Osteoblast (primary cell): ENCODE results near the gene CELF2. TPM values are rescaled to one million over a fixed set of nuclear protein-coding genes. Genes with fewer than 3 reads are reported as not detected.

Experiments used
- DNase-seq: peaks from one replicate; pipeline ENCODE4 v3.0.0; 2011; ENCODE audit warnings: low spot score, mixed read lengths; ENCODE audit not compliant: insufficient read length; ENCODE audit errors: missing footprints
- H2AFZ ChIP-seq: 2 replicates; pipeline ENCODE4 v1.6.0; 2011; ENCODE audit warnings: mild to moderate bottlenecking, low read length
- H3K27ac ChIP-seq: 2 replicates; pipeline ENCODE4 v1.5.1; 2011; ENCODE audit warnings: mild to moderate bottlenecking, low read depth, low read length, moderate library complexity
- H3K27me3 ChIP-seq: 2 replicates; pipeline ENCODE4 v1.6.0; 2012; ENCODE audit warnings: mild to moderate bottlenecking, control low read depth, inconsistent platforms, low read length, moderate library complexity; ENCODE audit not compliant: insufficient read depth
- H3K36me3 ChIP-seq: 2 replicates; pipeline ENCODE4 v1.5.1; 2011; ENCODE audit warnings: mild to moderate bottlenecking, low read length, control low read depth, moderate library complexity; ENCODE audit not compliant: insufficient read depth
- H3K4me1 ChIP-seq: 2 replicates; pipeline ENCODE4 v1.5.1; 2011; ENCODE audit warnings: mild to moderate bottlenecking, low read length, control low read depth, moderate library complexity; ENCODE audit not compliant: insufficient read depth
- H3K4me2 ChIP-seq: 2 replicates; pipeline ENCODE4 v1.6.0; 2011; ENCODE audit warnings: mild to moderate bottlenecking, low read length; ENCODE audit not compliant: insufficient read depth
- H3K4me3 ChIP-seq: fragments of 200-600 bp; sonication (generic); 3 replicates; pipeline ENCODE4 v1.5.1; 2012; ENCODE audit warnings: mild to moderate bottlenecking, low read length, inconsistent platforms; ENCODE audit not compliant: insufficient read depth
- H3K79me2 ChIP-seq: 2 replicates; pipeline ENCODE4 v1.6.0; 2012; ENCODE audit warnings: mild to moderate bottlenecking, low read length, control low read depth, inconsistent platforms; ENCODE audit not compliant: insufficient read depth
- H3K9me3 ChIP-seq: 2 replicates; pipeline ENCODE4 v1.5.1; 2011; ENCODE audit warnings: low read depth, low read length, control low read depth
- H4K20me1 ChIP-seq: 2 replicates; pipeline ENCODE4 v1.6.0; 2012; ENCODE audit warnings: mild to moderate bottlenecking, low read length, control low read depth; ENCODE audit not compliant: insufficient read depth
- CTCF ChIP-seq: IDR thresholded peaks from 2 replicates; pipeline ENCODE4 v1.5.1; 2011; ENCODE audit warnings: mild to moderate bottlenecking, low read depth, low read length, moderate library complexity; ENCODE audit errors: extremely low read depth
- total RNA-seq: library from RNA; depleted of rRNA; stranded (reverse); fragments of >200 nt; gene quantifications from 2 replicates; pipeline ENCODE4 v1.2.3, GENCODE V29; 2012

CELF2 gene
- total RNA-seq, 1 donor, result 7.6 TPM

GRCh38 chr10:11212288-11213085 lies 194.8 kb downstream of the CELF2 start:
- no peak for DNase-seq
- Histone ChIP-seq H3K27me3 (no peaks in the 10 kb centered on the region), H3K9me3 (no peaks in the 10 kb centered on the region), H3K4me1 (no peaks in the 10 kb centered on the region), H3K36me3 (no peaks in the 10 kb centered on the region), H3K4me2 (no peak overlapping the region), H3K27ac (no peak overlapping the region), H2AFZ (no peak overlapping the region), H4K20me1 (no peaks in the 10 kb centered on the region), H3K79me2 (no peaks in the 10 kb centered on the region), H3K4me3 (no peak overlapping the region)
- TF ChIP-seq CTCF, result no peak

GRCh38 chr10:11213137-11213536 lies 195.5 kb downstream of the CELF2 start:
- DNase-seq, result no peak
- Histone ChIP-seq H3K4me2 (no peak overlapping the region), H3K27me3 (no peaks in the 10 kb centered on the region), H3K36me3 (no peaks in the 10 kb centered on the region), H3K27ac (no peak overlapping the region), H4K20me1 (no peaks in the 10 kb centered on the region), H3K9me3 (no peaks in the 10 kb centered on the region), H3K4me3 (no peak overlapping the region), H3K4me1 (no peaks in the 10 kb centered on the region), H2AFZ (no peak overlapping the region), H3K79me2 (no peaks in the 10 kb centered on the region)
- TF ChIP-seq CTCF, result no peak

GRCh38 chr10:11214407-11214806 lies 196.7 kb downstream of the CELF2 start:
- no peak for DNase-seq
- Histone ChIP-seq H3K36me3 (no peaks in the 10 kb centered on the region), H3K4me2 (no peak overlapping the region), H3K4me3 (no peak overlapping the region), H4K20me1 (no peaks in the 10 kb centered on the region), H3K4me1 (no peaks in the 10 kb centered on the region), H3K27me3 (no peaks in the 10 kb centered on the region), H3K27ac (no peak overlapping the region), H3K79me2 (no peaks in the 10 kb centered on the region), H3K9me3 (no peaks in the 10 kb centered on the region), H2AFZ (no peak overlapping the region)
- no peak for TF ChIP-seq CTCF

GRCh38 chr10:11215471-11215870 lies 197.8 kb downstream of the CELF2 start:
- no peaks in the 10 kb centered on the region for H3K4me1 ChIP-seq
- no peak overlapping the region for H2AFZ ChIP-seq
- no peak for TF ChIP-seq CTCF
- H3K4me2 ChIP-seq, result no peak overlapping the region
- no peak overlapping the region for H3K4me3 ChIP-seq
- H3K79me2 ChIP-seq, result no peaks in the 10 kb centered on the region
- H3K9me3 ChIP-seq, result no peaks in the 10 kb centered on the region
- no peak for DNase-seq
- no peak overlapping the region for H3K27ac ChIP-seq
- no peaks in the 10 kb centered on the region for H3K27me3 ChIP-seq
- no peaks in the 10 kb centered on the region for H4K20me1 ChIP-seq
- no peaks in the 10 kb centered on the region for H3K36me3 ChIP-seq
